Neural cell (in vitro differentiated cells): ENCODE data around the gene FNBP1. TPM values are rescaled to one million over a fixed set of nuclear protein-coding genes. Genes with fewer than 3 reads are reported as not detected.

ENCODE experiments used
- H2AFZ ChIP-seq: fragments of 200-600, 300-800 bp; sonication (generic), shearing (Covaris generic); 2 replicates; pipeline ENCODE4 v1.6.0; 2014; ENCODE audit warnings: low read depth, mild to moderate bottlenecking, antibody characterized with exemption, low read length, moderate library complexity
- H3F3A ChIP-seq: fragments of 200-600 bp; shearing (Covaris generic); 2 replicates; pipeline ENCODE4 v1.6.1; 2016; ENCODE audit warnings: mild to moderate bottlenecking, moderate library complexity, mixed read lengths, antibody characterized with exemption, low read length; ENCODE audit not compliant: insufficient read depth, poor library complexity, severe bottlenecking
- H3K27ac ChIP-seq: fragments of 200-600, 300-800 bp; sonication (generic), shearing (Covaris generic); 2 replicates; pipeline ENCODE4 v1.5.1; 2014; ENCODE audit warnings: mild to moderate bottlenecking, low read length, moderate library complexity
- H3K27me3 ChIP-seq: fragments of 300-800, 200-600 bp; sonication (generic), shearing (Covaris generic); 2 replicates; pipeline ENCODE4 v1.6.0; 2014; ENCODE audit warnings: mild to moderate bottlenecking, low read depth, low read length, moderate library complexity; ENCODE audit not compliant: insufficient read depth
- H3K36me3 ChIP-seq: fragments of 300-800, 200-600 bp; sonication (generic), shearing (Covaris generic); 2 replicates; pipeline ENCODE4 v1.5.1; 2014; ENCODE audit warnings: mild to moderate bottlenecking, antibody characterized with exemption, low read length, moderate library complexity; ENCODE audit not compliant: insufficient read depth
- H3K4me2 ChIP-seq: fragments of 300-800, 200-600 bp; sonication (generic), shearing (Covaris generic); 2 replicates; pipeline ENCODE4 v1.6.0; 2014; ENCODE audit warnings: mild to moderate bottlenecking, low read length
- H3K4me3 ChIP-seq: fragments of 300-800, 200-600 bp; sonication (generic), shearing (Covaris generic); 2 replicates; pipeline ENCODE4 v1.5.1; 2014; ENCODE audit warnings: mild to moderate bottlenecking, low read length, moderate library complexity
- H3K79me2 ChIP-seq: fragments of 200-600 bp; shearing (Covaris generic); replicated peaks from 2 replicates; pipeline ENCODE4 v1.6.0; 2014; ENCODE audit warnings: mild to moderate bottlenecking, low read length, moderate library complexity; ENCODE audit not compliant: insufficient read depth
- H3K9ac ChIP-seq: fragments of 300-800, 200-600 bp; sonication (generic), shearing (Covaris generic); 2 replicates; pipeline ENCODE4 v1.6.1; 2016; ENCODE audit warnings: mild to moderate bottlenecking, low read length, mixed read lengths
- H3K9me2 ChIP-seq: fragments of 200-600 bp; shearing (Covaris generic); 2 replicates; pipeline ENCODE4 v1.6.1; 2016; ENCODE audit warnings: mild to moderate bottlenecking, low read length, mixed read lengths; ENCODE audit not compliant: insufficient read depth
- H3K9me3 ChIP-seq: fragments of 200-600, 300-800 bp; sonication (generic), shearing (Covaris generic); 2 replicates; pipeline ENCODE4 v1.6.1; 2016; ENCODE audit warnings: mild to moderate bottlenecking, mixed run types, low read length, moderate library complexity, mixed read lengths
- H4K20me1 ChIP-seq: fragments of 200-600 bp; shearing (Covaris generic); 2 replicates; pipeline ENCODE4 v1.6.1; 2016; ENCODE audit warnings: mild to moderate bottlenecking, mixed run types; ENCODE audit not compliant: insufficient read depth
- CTCF ChIP-seq: fragments of 450-650 bp; IDR thresholded peaks from 2 replicates; pipeline ENCODE4 v1.5.1; 2014; ENCODE audit warnings: antibody characterized with exemption, mild to moderate bottlenecking, moderate library complexity; ENCODE audit not compliant: poor library complexity, severe bottlenecking
- EP300 ChIP-seq: fragments of 450-650 bp; conservative IDR thresholded peaks from 2 replicates; pipeline ENCODE4 v1.6.1; 2014; ENCODE audit warnings: antibody characterized with exemption, mild to moderate bottlenecking, moderate library complexity; ENCODE audit not compliant: poor library complexity, severe bottlenecking
- EZH2 ChIP-seq: fragments of 200-600, 300-800 bp; shearing (Covaris generic), sonication (generic); IDR thresholded peaks from 2 replicates; pipeline ENCODE4 v1.6.1; 2014; ENCODE audit warnings: antibody characterized with exemption, low read length, borderline replicate concordance, mild to moderate bottlenecking; ENCODE audit not compliant: insufficient read depth, poor library complexity, severe bottlenecking
- MXI1 ChIP-seq: fragments of 450-650 bp; conservative IDR thresholded peaks from 2 replicates; pipeline ENCODE4 v1.6.1; 2014; ENCODE audit warnings: antibody characterized with exemption, mild to moderate bottlenecking; ENCODE audit not compliant: poor library complexity, severe bottlenecking
- POLR2AphosphoS5 ChIP-seq: IDR thresholded peaks from 2 replicates; pipeline ENCODE4 v1.6.1; 2012
- RAD21 ChIP-seq: fragments of 450-650 bp; conservative IDR thresholded peaks from 2 replicates; pipeline ENCODE4 v1.6.1; 2014; ENCODE audit warnings: antibody characterized with exemption, mild to moderate bottlenecking, moderate library complexity
- REST ChIP-seq: IDR thresholded peaks from 2 replicates; pipeline ENCODE4 v1.6.1; 2012; ENCODE audit warnings: borderline replicate concordance
- SMC3 ChIP-seq: fragments of 450-650 bp; conservative IDR thresholded peaks from 2 replicates; pipeline ENCODE4 v1.6.1; 2014; ENCODE audit warnings: antibody characterized with exemption, mild to moderate bottlenecking, moderate library complexity; ENCODE audit not compliant: poor library complexity
- TAF1 ChIP-seq: IDR thresholded peaks from 2 replicates; pipeline ENCODE4 v1.6.1; 2012; ENCODE audit warnings: low read depth
- polyA plus RNA-seq: library from polyadenylated mRNA; depleted of rRNA; stranded (reverse); fragments of >200 nt; gene quantifications from 2 replicates; pipeline ENCODE4 v1.2.3, GENCODE V29; 2014

The FNBP1 gene
- polyA plus RNA-seq, 1 donor from 2014 or later = 16.6 TPM

- H3K4me3 ChIP-seq = no peak overlapping the region
- H3K36me3 ChIP-seq = no peaks in the 10 kb centered on the region
- TF ChIP-seq TAF1 (no peak), CTCF (no peak), SMC3 (no peak), POLR2AphosphoS5 (no peak), EZH2 (no peak), MXI1 (no peak), REST (no peak), RAD21 (no peak)
- no peaks in the 10 kb centered on the region for H3K27me3 ChIP-seq
- H3K9me2 ChIP-seq = no peaks in the 10 kb centered on the region
- H3K4me2 ChIP-seq = no peak overlapping the region
- H4K20me1 ChIP-seq = no peaks in the 10 kb centered on the region
- H3F3A ChIP-seq = no peaks in the 10 kb centered on the region
- H3K9ac ChIP-seq = no peak overlapping the region
- H3K9me3 ChIP-seq = no peaks in the 10 kb centered on the region
- no peaks in the 10 kb centered on the region for H3K79me2 ChIP-seq
- no peak overlapping the region for H2AFZ ChIP-seq
- no peak overlapping the region for H3K27ac ChIP-seq
Observed at GRCh38 chr9:129962889-129963703, 79.9 kb downstream of the FNBP1 start.

GRCh38 chr9:129962451-129962864 lies 80.5 kb downstream of the FNBP1 start:
- H2AFZ ChIP-seq = no peak overlapping the region
- no peaks in the 10 kb centered on the region for H3K9me3 ChIP-seq
- H3K79me2 ChIP-seq = no peaks in the 10 kb centered on the region
- no peaks in the 10 kb centered on the region for H3K27me3 ChIP-seq
- H4K20me1 ChIP-seq = no peaks in the 10 kb centered on the region
- H3K27ac ChIP-seq = no peak overlapping the region
- no peaks in the 10 kb centered on the region for H3F3A ChIP-seq
- no peak overlapping the region for H3K9ac ChIP-seq
- H3K4me2 ChIP-seq = no peak overlapping the region
- H3K36me3 ChIP-seq = no peaks in the 10 kb centered on the region
- no peak overlapping the region for H3K4me3 ChIP-seq
- no peaks in the 10 kb centered on the region for H3K9me2 ChIP-seq
- TF ChIP-seq TAF1 = no peak
- TF ChIP-seq POLR2AphosphoS5 = no peak
- TF ChIP-seq EZH2 = no peak
- no peak for TF ChIP-seq SMC3
- no peak for TF ChIP-seq REST
- no peak for TF ChIP-seq CTCF
- TF ChIP-seq EP300 = no peak
- TF ChIP-seq RAD21 = no peak
- no peak for TF ChIP-seq MXI1
